ENCODE data around the gene MYO1D. TPM values are rescaled to one million over a fixed set of nuclear protein-coding genes. Genes with fewer than 3 reads are reported as not detected.
"Not testable (repeated sequence)": the region's sequence is repeated elsewhere in the genome, so short reads cannot be mapped to it uniquely, and the experiment has no call there.

MYO1D gene
- total RNA-seq, 1 experiment from 2014 or later: 41.2 TPM

- no peak for DNase-seq (ENCODE audit: low read depth)
Measured at GRCh38 chr17:32774695-32775084, 102.2 kb downstream of the MYO1D start.

GRCh38 chr17:32773856-32774694, 102.8 kb downstream of the MYO1D start:
- no peak for DNase-seq (ENCODE audit: low read depth)

GRCh38 chr17:32772453-32773025, 104.4 kb downstream of the MYO1D start:
- DNase-seq (ENCODE audit: low read depth): no peak

- DNase-seq (ENCODE audit: low read depth): no peak
Measured at GRCh38 chr17:32771396-32771795, 105.5 kb downstream of the MYO1D start.

- DNase-seq (ENCODE audit: low read depth): no peak
Measured at GRCh38 chr17:32769846-32770245, 107.1 kb downstream of the MYO1D start.

- no peak for DNase-seq (ENCODE audit: low read depth)
Measured at GRCh38 chr17:32763855-32764439, 113.0 kb downstream of the MYO1D start.

GRCh38 chr17:32759476-32759875, 117.4 kb downstream of the MYO1D start:
- no peak for DNase-seq (ENCODE audit: low read depth)

- DNase-seq (ENCODE audit: low read depth): peak; percentile 14
Measured at GRCh38 chr17:32757963-32758362, 119.0 kb downstream of the MYO1D start.

- DNase-seq (ENCODE audit: low read depth): no peak
Measured at GRCh38 chr17:32756696-32757095, 120.2 kb downstream of the MYO1D start.

- DNase-seq (ENCODE audit: low read depth): peak; percentile 63
Measured at GRCh38 chr17:32755045-32755805, 121.7 kb downstream of the MYO1D start.

GRCh38 chr17:32752934-32753333, 124.0 kb downstream of the MYO1D start:
- no peak for DNase-seq (ENCODE audit: low read depth)

GRCh38 chr17:32747856-32748255, 129.1 kb downstream of the MYO1D start:
- no peak for DNase-seq (ENCODE audit: low read depth)

GRCh38 chr17:32746698-32747097, 130.2 kb downstream of the MYO1D start:
- DNase-seq (ENCODE audit: low read depth): peak; percentile 26

GRCh38 chr17:32746280-32746679, 130.6 kb downstream of the MYO1D start:
- no peak for DNase-seq (ENCODE audit: low read depth)

- peak; percentile 37 for DNase-seq (ENCODE audit: low read depth)
Measured at GRCh38 chr17:32742681-32743538, 134.0 kb downstream of the MYO1D start.

- no peak for DNase-seq (ENCODE audit: low read depth)
Measured at GRCh38 chr17:32741381-32741780, 135.5 kb downstream of the MYO1D start.

GRCh38 chr17:32739722-32740121, 137.2 kb downstream of the MYO1D start:
- DNase-seq (ENCODE audit: low read depth): no peak

- not testable (repeated sequence) for DNase-seq (ENCODE audit: low read depth)
Measured at GRCh38 chr17:32739151-32739550, 137.8 kb downstream of the MYO1D start.

- no peak for DNase-seq (ENCODE audit: low read depth)
Measured at GRCh38 chr17:32733401-32733800, 143.5 kb downstream of the MYO1D start.

- no peak for DNase-seq (ENCODE audit: low read depth)
Measured at GRCh38 chr17:32732900-32733299, 144.0 kb downstream of the MYO1D start.

GRCh38 chr17:32732296-32732642, 144.7 kb downstream of the MYO1D start:
- DNase-seq (ENCODE audit: low read depth): no peak

Measured in RPMI7951 (cell line).